COLO829 (cell line): ENCODE data around the gene UTY.

Source experiments
- DNase-seq: peaks from one replicate; pipeline ENCODE4 v3.0.0; 2012; ENCODE audit warnings: low spot score

UTY gene

GRCh38 chrY:13479828-13480227, at the start of gene UTY:
Gene UTY, minus strand, starts transcription at chrY:13480033. Its CDS starts 368 bp downstream, at chrY:13479665.
- DNase-seq = no peak

GRCh38 chrY:13520474-13520873, 40.6 kb upstream of the UTY start:
- DNase-seq = no peak

- DNase-seq = no peak
These were observed 21.4 kb upstream of the UTY start for GRCh38 chrY:13501215-13501614.

- DNase-seq = no peak
These were observed 13.9 kb upstream of the UTY start for GRCh38 chrY:13493737-13494136.

- DNase-seq = no peak
These were observed 12.6 kb upstream of the UTY start for GRCh38 chrY:13492408-13492807.

GRCh38 chrY:13488738-13489137, 8.9 kb upstream of the UTY start:
- no peak for DNase-seq

GRCh38 chrY:13479121-13479711, 617 bp downstream of the UTY start:
- DNase-seq = no peak

- DNase-seq = no peak
These were observed 1.6 kb downstream of the UTY start for GRCh38 chrY:13478126-13478785.

GRCh38 chrY:13474997-13475396, 4.8 kb downstream of the UTY start:
- DNase-seq = no peak

- DNase-seq = no peak
These were observed 28.3 kb downstream of the UTY start for GRCh38 chrY:13451572-13451971.

GRCh38 chrY:13450596-13451130, 29.2 kb downstream of the UTY start:
- no peak for DNase-seq

- no peak for DNase-seq
These were observed 34.3 kb downstream of the UTY start for GRCh38 chrY:13445566-13445965.

GRCh38 chrY:13443146-13443545, 36.7 kb downstream of the UTY start:
- DNase-seq = no peak

GRCh38 chrY:13440811-13441210, 39.0 kb downstream of the UTY start:
- no peak for DNase-seq

- no peak for DNase-seq
These were observed 43.6 kb downstream of the UTY start for GRCh38 chrY:13435968-13436937.

GRCh38 chrY:13435206-13435967, 44.4 kb downstream of the UTY start:
- no peak for DNase-seq

- no peak for DNase-seq
These were observed 47.4 kb downstream of the UTY start for GRCh38 chrY:13432293-13433025.

GRCh38 chrY:13429551-13429950, 50.3 kb downstream of the UTY start:
- DNase-seq = no peak

GRCh38 chrY:13423281-13423732, 56.5 kb downstream of the UTY start:
- DNase-seq = no peak

- DNase-seq = no peak
These were observed 62.8 kb downstream of the UTY start for GRCh38 chrY:13416869-13417661.
